ENCODE data around the gene ALDH1L2.

ALDH1L2 gene

DNA sequence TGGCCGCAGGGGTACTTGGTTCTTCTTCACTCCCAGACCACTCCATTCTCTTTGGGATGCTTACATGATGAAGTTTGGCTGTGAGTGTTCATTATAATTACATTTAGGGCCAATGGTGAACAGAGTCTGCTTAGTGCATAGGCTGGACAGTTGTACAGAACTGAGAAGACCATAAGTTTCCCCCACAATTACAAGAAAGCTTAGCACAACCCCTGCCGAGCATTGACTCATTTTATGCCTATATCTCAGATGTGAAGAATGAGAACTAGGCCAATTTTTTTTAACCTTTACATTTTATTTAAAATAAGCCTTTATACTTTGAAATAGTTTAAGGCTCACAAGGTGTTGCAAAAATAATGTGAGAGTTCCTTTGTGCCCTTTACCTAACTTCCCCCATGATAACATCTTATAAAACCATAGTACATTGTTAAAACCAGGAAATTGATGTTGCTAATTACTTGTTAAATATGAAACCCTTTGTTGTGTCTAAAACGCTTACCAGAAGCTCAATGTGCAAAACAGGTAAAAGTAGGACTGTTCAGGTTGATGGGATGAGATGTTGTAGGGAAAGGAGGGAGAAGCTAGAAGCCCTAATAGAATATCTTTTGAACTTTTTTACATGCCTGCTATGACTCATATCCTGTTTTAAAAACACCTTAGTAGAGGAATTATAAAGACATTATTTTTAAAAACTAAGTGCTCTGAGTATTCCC is 47.2 kb downstream of the ALDH1L2 start:
- H3K4me3 ChIP-seq (ENCODE audit: low read length), result no peak overlapping the region
- no peak overlapping the region for H3K9ac ChIP-seq (ENCODE audit: low read length)
- H3K4me2 ChIP-seq (ENCODE audit: low read length), result peak overlapping the region; percentile 39
- TF ChIP-seq CTCF (IDR thresholded peaks at IDR 0.05; ENCODE audit: low read depth, low read length), result no peak
- no peak for TF ChIP-seq EZH2phosphoT487 (IDR thresholded peaks at IDR 0.05; ENCODE audit: low read depth)
- peaks cover 32% of the 10 kb centered on the region for H3K4me1 ChIP-seq (ENCODE audit: low read length)
- H3K27ac ChIP-seq (ENCODE audit: low read length), result peak overlapping the region; percentile 12
- no peaks in the 10 kb centered on the region for H3K27me3 ChIP-seq (ENCODE audit: low read depth, low read length)
- no peaks in the 10 kb centered on the region for H3K36me3 ChIP-seq (replicated peaks; ENCODE audit: low read depth, low read length)
- no peaks in the 10 kb centered on the region for H4K20me1 ChIP-seq (ENCODE audit: insufficient read depth, low read length)
- H3K9me3 ChIP-seq (ENCODE audit: insufficient read depth, low read length), result no peaks in the 10 kb centered on the region
- H2AFZ ChIP-seq (ENCODE audit: low read depth, low read length), result no peak overlapping the region
- no peaks in the 10 kb centered on the region for H3K79me2 ChIP-seq (ENCODE audit: low read length)

GRCh38 chr12:105033851-105034250 is 50.4 kb downstream of the ALDH1L2 start:
- Histone ChIP-seq H3K9ac (ENCODE audit: low read length) (no peak overlapping the region), H2AFZ (ENCODE audit: low read depth, low read length) (no peak overlapping the region), H3K27ac (ENCODE audit: low read length) (peak overlapping the region; percentile 10; the same call in 1 of the 2 replicates), H3K9me3 (ENCODE audit: insufficient read depth, low read length) (no peaks in the 10 kb centered on the region), H3K27me3 (ENCODE audit: low read depth, low read length) (no peaks in the 10 kb centered on the region), H4K20me1 (ENCODE audit: insufficient read depth, low read length) (no peaks in the 10 kb centered on the region), H3K4me2 (ENCODE audit: low read length) (no peak overlapping the region), H3K79me2 (ENCODE audit: low read length) (no peaks in the 10 kb centered on the region), H3K36me3 (replicated peaks; ENCODE audit: low read depth, low read length) (no peaks in the 10 kb centered on the region), H3K4me1 (ENCODE audit: low read length) (peaks cover 46% of the 10 kb centered on the region), H3K4me3 (ENCODE audit: low read length) (no peak overlapping the region)
- TF ChIP-seq CTCF (IDR thresholded peaks at IDR 0.05; ENCODE audit: low read depth, low read length) (no peak), EZH2phosphoT487 (IDR thresholded peaks at IDR 0.05; ENCODE audit: low read depth) (no peak)

- TF ChIP-seq CTCF (IDR thresholded peaks at IDR 0.05; ENCODE audit: low read depth, low read length) (no peak), EZH2phosphoT487 (IDR thresholded peaks at IDR 0.05; ENCODE audit: low read depth) (no peak)
- no peak overlapping the region for H3K9ac ChIP-seq (ENCODE audit: low read length)
Observed at GRCh38 chr12:105032703-105033357, 51.4 kb downstream of the ALDH1L2 start.

More at GRCh38 chr12:105032703-105033357, 51.4 kb downstream of the ALDH1L2 start:
- H3K9me3 ChIP-seq (ENCODE audit: insufficient read depth, low read length), result no peaks in the 10 kb centered on the region
- H3K79me2 ChIP-seq (ENCODE audit: low read length), result no peaks in the 10 kb centered on the region
- H3K4me3 ChIP-seq (ENCODE audit: low read length), result no peak overlapping the region
- H3K4me2 ChIP-seq (ENCODE audit: low read length), result no peak overlapping the region
- H3K27me3 ChIP-seq (ENCODE audit: low read depth, low read length), result no peaks in the 10 kb centered on the region
- H3K4me1 ChIP-seq (ENCODE audit: low read length), result peaks cover 44% of the 10 kb centered on the region
- H4K20me1 ChIP-seq (ENCODE audit: insufficient read depth, low read length), result no peaks in the 10 kb centered on the region
- no peaks in the 10 kb centered on the region for H3K36me3 ChIP-seq (replicated peaks; ENCODE audit: low read depth, low read length)
- no peak overlapping the region for H3K27ac ChIP-seq (ENCODE audit: low read length)
- no peak overlapping the region for H2AFZ ChIP-seq (ENCODE audit: low read depth, low read length)

Measured in OCI-LY3 (cell line).